PC-9 (cell line): ENCODE measurements around the gene KEAP1. TPM values are rescaled to one million over a fixed set of nuclear protein-coding genes. Genes with fewer than 3 reads are reported as not detected.
"Not testable (repeated sequence)": the region's sequence is repeated elsewhere in the genome, so short reads cannot be mapped to it uniquely, and the experiment has no call there.

ENCODE experiments used
- BruUV-seq: library from RNA; stranded (reverse); fragments of 400-500 nt; replicated peaks from 2 replicates; lab custom pipeline; 2021; lab: Mats Ljungman, UMichigan
- CTCF ChIA-PET: fragments of 300-600 bp; sonication (Branson Sonifier 250); formaldehyde crosslinking; loops from one replicate; lab custom pipeline; 2022; ENCODE audit warnings: antibody characterized with exemption; lab: Charles Lee
- POLR2A ChIA-PET: fragments of 300-600 bp; sonication (Branson Sonifier 250); formaldehyde crosslinking; loops from one replicate; lab custom pipeline; 2022; ENCODE audit warnings: antibody characterized with exemption; ENCODE audit not compliant: unreplicated experiment; lab: Charles Lee
- DNase-seq, 2 experiments: peaks; one replicate each; pipeline versions ENCODE4 v3.0.0 to v3.0.0-alpha.2; 2015 to 2022; ENCODE audit warnings: mixed read lengths in 1 of 2
- H2AFZ ChIP-seq: fragments of 200-600 bp; sonication (generic); 2 replicates; pipeline ENCODE4 v1.8.1; 2017; ENCODE audit warnings: antibody characterized with exemption
- H3F3A ChIP-seq: fragments of 200-600 bp; sonication (generic); 2 replicates; pipeline ENCODE4 v1.8.1; 2017; ENCODE audit warnings: antibody characterized with exemption, mild to moderate bottlenecking, low read depth; ENCODE audit not compliant: insufficient read depth
- H3K27ac ChIP-seq: fragments of 200-600 bp; sonication (generic); 2 replicates; pipeline ENCODE4 v1.6.1; 2016; ENCODE audit warnings: mixed run types
- H3K27me3 ChIP-seq: fragments of 200-600 bp; sonication (generic); 2 replicates; pipeline ENCODE4 v1.6.1; 2016; ENCODE audit warnings: low read depth, mixed run types; ENCODE audit not compliant: insufficient read depth
- H3K36me3 ChIP-seq: fragments of 200-600 bp; sonication (generic); 2 replicates; pipeline ENCODE4 v1.6.1; 2016; ENCODE audit warnings: low read depth, mixed run types
- H3K4me1 ChIP-seq: fragments of 200-600 bp; sonication (generic); replicated peaks from 2 replicates; pipeline ENCODE4 v1.6.1; 2016; ENCODE audit warnings: mixed run types; ENCODE audit not compliant: insufficient read depth
- H3K4me2 ChIP-seq: fragments of 200-600 bp; sonication (generic); 2 replicates; pipeline ENCODE4 v1.6.1; 2017; ENCODE audit warnings: mixed run types
- H3K4me3 ChIP-seq: fragments of 200-600 bp; sonication (generic); 2 replicates; pipeline ENCODE4 v1.6.1; 2016; ENCODE audit warnings: mixed run types
- H3K79me2 ChIP-seq: fragments of 200-600 bp; sonication (generic); 2 replicates; pipeline ENCODE4 v1.6.1; 2017; ENCODE audit warnings: low read depth, mixed run types
- H3K9me2 ChIP-seq: fragments of 200-600 bp; sonication (generic); 2 replicates; pipeline ENCODE4 v1.8.1; 2017; ENCODE audit warnings: mild to moderate bottlenecking; ENCODE audit not compliant: insufficient read depth
- H3K9me3 ChIP-seq: fragments of 200-600 bp; sonication (generic); 2 replicates; pipeline ENCODE4 v1.8.1; 2016; ENCODE audit warnings: low read depth; ENCODE audit not compliant: insufficient read depth
- H4K20me1 ChIP-seq: fragments of 200-600 bp; sonication (generic); 2 replicates; pipeline ENCODE4 v1.8.1; 2017; ENCODE audit not compliant: insufficient read depth
- CTCF ChIP-seq: fragments of 200-600 bp; sonication (generic); conservative IDR thresholded peaks from 2 replicates; pipeline ENCODE4 v1.6.1; 2017; ENCODE audit warnings: mixed run types, antibody characterized with exemption, mild to moderate bottlenecking, moderate library complexity
- EZH2 ChIP-seq: fragments of 200-600 bp; sonication (generic); IDR thresholded peaks from 2 replicates; pipeline ENCODE4 v1.8.0; 2017; ENCODE audit warnings: antibody characterized with exemption, low read depth
- intact Hi-C: fragments of 100-400 bp; cut with micrococcal nuclease; formaldehyde crosslinking; loops from one replicate; pipeline ENCODE4 v1.10.0; 2022; ENCODE audit not compliant: unreplicated experiment
- total RNA-seq: library from RNA; stranded (reverse); gene quantifications from 2 replicates; pipeline ENCODE4 v1.2.3, GENCODE V29; 2021

The KEAP1 gene
- total RNA-seq, 1 experiment from 2014 or later = 154 TPM

- peaks cover 6% of the 10 kb centered on the region for H3F3A ChIP-seq
- H2AFZ ChIP-seq = no peak overlapping the region
- CTCF ChIA-PET = interaction anchor here (0.6 to 0.7 kb wide), 2 partner anchors 31 to 272 kb away, joined by 4 to 5 read pairs; no protein-coding TSS in a partner anchor
- no peaks in the 10 kb centered on the region for H3K36me3 ChIP-seq
- no peaks in the 10 kb centered on the region for H3K9me2 ChIP-seq
- BruUV-seq = no TSS peak
- no peaks in the 10 kb centered on the region for H3K9me3 ChIP-seq
- no peak overlapping the region for H3K4me3 ChIP-seq
- no peaks in the 10 kb centered on the region for H3K79me2 ChIP-seq
- POLR2A ChIA-PET = no interaction called here
- H3K27ac ChIP-seq = no peak overlapping the region
- TF ChIP-seq EZH2 (no peak), CTCF (no peak)
- no peak for DNase-seq
- H3K4me2 ChIP-seq = no peak overlapping the region
- peaks cover 5% of the 10 kb centered on the region for H3K4me1 ChIP-seq
- intact Hi-C loops = no loop called here
- H4K20me1 ChIP-seq = no peaks in the 10 kb centered on the region
- H3K27me3 ChIP-seq = no peaks in the 10 kb centered on the region
Measured at GRCh38 chr19:10462557-10462956, 40.6 kb downstream of the KEAP1 start.

GRCh38 chr19:10462042-10462441 is 41.1 kb downstream of the KEAP1 start:
- POLR2A ChIA-PET, BruUV-seq, H2AFZ ChIP-seq, intact Hi-C loops, H3K36me3 ChIP-seq, H4K20me1 ChIP-seq, H3K9me3 ChIP-seq, H3K27me3 ChIP-seq, DNase-seq, H3F3A ChIP-seq, H3K79me2 ChIP-seq, H3K4me3 ChIP-seq, H3K27ac ChIP-seq, H3K9me2 ChIP-seq, H3K4me1 ChIP-seq: not testable (repeated sequence)
- peak overlapping the region; percentile 66; the same call in 1 of the 2 replicates for H3K4me2 ChIP-seq
- CTCF ChIA-PET = interaction anchor here (0.6 kb wide), 1 partner anchor 272 kb away, joined by 5 read pairs; no protein-coding TSS in a partner anchor

GRCh38 chr19:10461047-10461949 is 41.9 kb downstream of the KEAP1 start:
- no peak overlapping the region for H3K4me3 ChIP-seq
- H3K27ac ChIP-seq = no peak overlapping the region
- intact Hi-C loops = no loop called here
- peak; percentile 82 to 89 for DNase-seq
- peaks cover 5% of the 10 kb centered on the region for H3K4me1 ChIP-seq
- H3K9me3 ChIP-seq = no peaks in the 10 kb centered on the region
- peaks cover 6% of the 10 kb centered on the region for H3F3A ChIP-seq
- H3K36me3 ChIP-seq = no peaks in the 10 kb centered on the region
- BruUV-seq = no TSS peak
- H3K4me2 ChIP-seq = peak overlapping the region; percentile 66
- ChIA-PET CTCF (interaction anchor here (0.6 to 0.7 kb wide), 2 partner anchors 44 to 79 kb away, joined by 5 to 6 read pairs; no protein-coding TSS in a partner anchor), POLR2A (interaction anchor here (0.6 to 0.9 kb wide), 3 partner anchors 17 to 185 kb away, joined by 4 to 13 read pairs (median 4); no protein-coding TSS in a partner anchor)
- H2AFZ ChIP-seq = no peak overlapping the region
- H3K9me2 ChIP-seq = no peaks in the 10 kb centered on the region
- no peaks in the 10 kb centered on the region for H4K20me1 ChIP-seq
- no peak for TF ChIP-seq CTCF
- no peak for TF ChIP-seq EZH2
- no peaks in the 10 kb centered on the region for H3K27me3 ChIP-seq
- no peaks in the 10 kb centered on the region for H3K79me2 ChIP-seq
